Nephron (organoid): Measurements from ENCODE around the gene RNF41.
A peak's percentile ranks its signal among the peaks of the same experiment; 100 is the strongest.

Experiments used
- H3K27ac Mint-ChIP-seq, 3 experiments: 2 replicates each; pipeline ENCODE4 v1.8.0; 2020; ENCODE audit warnings: mixed read lengths in 3 of 3, mild to moderate bottlenecking in 2 of 3, moderate library complexity in 1 of 3
- H3K27me3 Mint-ChIP-seq: 2 replicates; pipeline ENCODE4 v1.8.0; 2021; ENCODE audit warnings: low read depth, mild to moderate bottlenecking, moderate library complexity, mixed read lengths
- H3K36me3 Mint-ChIP-seq: 2 replicates; pipeline ENCODE4 v1.8.0; 2020; ENCODE audit warnings: low read depth, mixed read lengths
- H3K4me1 Mint-ChIP-seq: 2 replicates; pipeline ENCODE4 v1.8.0; 2020; ENCODE audit warnings: mixed read lengths
- H3K4me3 Mint-ChIP-seq, 3 experiments: 2 replicates each; pipeline ENCODE4 v1.8.0; 2020; ENCODE audit warnings: mild to moderate bottlenecking in 3 of 3, mixed read lengths in 3 of 3, moderate library complexity in 2 of 3
- H3K9me3 Mint-ChIP-seq: 2 replicates; pipeline ENCODE4 v1.8.0; 2020; ENCODE audit warnings: mixed read lengths
- TF ChIP-seq, protein P1 (sequence below), 3 experiments: fragments of 200-600 bp; sonication (generic); IDR thresholded peaks; one replicate each; pipeline ENCODE4 v1.5.0; 2021; ENCODE audit warnings: antibody characterized with exemption in 3 of 3; ENCODE audit not compliant: unreplicated experiment in 3 of 3

RNF41 gene

DNA sequence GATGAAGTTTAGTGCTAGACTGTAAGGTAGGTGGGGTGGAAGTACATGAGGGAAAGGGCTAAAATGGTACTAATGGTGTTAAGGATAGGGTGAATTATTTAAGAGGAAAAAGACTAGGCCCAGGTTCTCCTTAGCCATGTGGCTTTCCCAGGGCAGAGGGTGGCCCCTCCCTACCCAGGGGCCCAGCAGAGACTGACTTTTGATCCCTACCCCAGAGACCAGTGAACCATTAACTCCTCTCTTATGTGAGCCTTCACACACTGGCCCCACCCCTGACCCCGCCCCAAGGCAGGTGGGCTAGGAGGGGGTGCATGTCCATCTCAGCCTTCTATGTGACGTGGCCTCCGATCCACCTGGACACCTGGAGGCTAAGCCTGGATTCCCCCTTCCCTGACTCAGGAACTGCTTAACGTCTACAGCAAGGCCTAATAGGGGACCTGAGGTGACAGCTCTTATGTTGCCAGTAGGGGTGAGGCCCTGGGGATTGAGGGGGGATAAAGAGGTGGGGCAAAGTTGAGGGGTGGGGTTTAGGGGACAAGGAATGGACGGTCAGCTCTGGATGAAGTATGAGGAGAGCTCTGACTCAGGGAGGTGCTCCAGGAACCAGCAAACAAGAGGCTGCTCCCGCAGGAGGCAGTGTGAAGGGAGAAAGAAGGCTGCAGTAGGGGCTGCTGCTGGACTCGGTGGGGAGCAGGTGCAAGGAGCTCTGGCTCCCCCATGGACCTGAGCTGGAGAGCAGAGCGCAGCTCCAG is 8.9 kb upstream of the RNF41 start:
- H3K27ac Mint-ChIP-seq, result peak overlapping the region; percentile 59 to 96 (median 93)
- H3K4me3 Mint-ChIP-seq, result peak overlapping the region in 2 of 3 experiments; percentile 44 to 64
- no peaks in the 10 kb centered on the region for H3K4me1 Mint-ChIP-seq
- TF ChIP-seq, protein P1, sequence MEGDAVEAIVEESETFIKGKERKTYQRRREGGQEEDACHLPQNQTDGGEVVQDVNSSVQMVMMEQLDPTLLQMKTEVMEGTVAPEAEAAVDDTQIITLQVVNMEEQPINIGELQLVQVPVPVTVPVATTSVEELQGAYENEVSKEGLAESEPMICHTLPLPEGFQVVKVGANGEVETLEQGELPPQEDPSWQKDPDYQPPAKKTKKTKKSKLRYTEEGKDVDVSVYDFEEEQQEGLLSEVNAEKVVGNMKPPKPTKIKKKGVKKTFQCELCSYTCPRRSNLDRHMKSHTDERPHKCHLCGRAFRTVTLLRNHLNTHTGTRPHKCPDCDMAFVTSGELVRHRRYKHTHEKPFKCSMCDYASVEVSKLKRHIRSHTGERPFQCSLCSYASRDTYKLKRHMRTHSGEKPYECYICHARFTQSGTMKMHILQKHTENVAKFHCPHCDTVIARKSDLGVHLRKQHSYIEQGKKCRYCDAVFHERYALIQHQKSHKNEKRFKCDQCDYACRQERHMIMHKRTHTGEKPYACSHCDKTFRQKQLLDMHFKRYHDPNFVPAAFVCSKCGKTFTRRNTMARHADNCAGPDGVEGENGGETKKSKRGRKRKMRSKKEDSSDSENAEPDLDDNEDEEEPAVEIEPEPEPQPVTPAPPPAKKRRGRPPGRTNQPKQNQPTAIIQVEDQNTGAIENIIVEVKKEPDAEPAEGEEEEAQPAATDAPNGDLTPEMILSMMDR (IDR thresholded peaks at IDR 0.05; ENCODE audit: unreplicated experiment in 3 of 3), result no peak
- H3K36me3 Mint-ChIP-seq, result peaks cover 7% of the 10 kb centered on the region
- H3K9me3 Mint-ChIP-seq, result no peaks in the 10 kb centered on the region
- H3K27me3 Mint-ChIP-seq, result peaks cover 4% of the 10 kb centered on the region

DNA sequence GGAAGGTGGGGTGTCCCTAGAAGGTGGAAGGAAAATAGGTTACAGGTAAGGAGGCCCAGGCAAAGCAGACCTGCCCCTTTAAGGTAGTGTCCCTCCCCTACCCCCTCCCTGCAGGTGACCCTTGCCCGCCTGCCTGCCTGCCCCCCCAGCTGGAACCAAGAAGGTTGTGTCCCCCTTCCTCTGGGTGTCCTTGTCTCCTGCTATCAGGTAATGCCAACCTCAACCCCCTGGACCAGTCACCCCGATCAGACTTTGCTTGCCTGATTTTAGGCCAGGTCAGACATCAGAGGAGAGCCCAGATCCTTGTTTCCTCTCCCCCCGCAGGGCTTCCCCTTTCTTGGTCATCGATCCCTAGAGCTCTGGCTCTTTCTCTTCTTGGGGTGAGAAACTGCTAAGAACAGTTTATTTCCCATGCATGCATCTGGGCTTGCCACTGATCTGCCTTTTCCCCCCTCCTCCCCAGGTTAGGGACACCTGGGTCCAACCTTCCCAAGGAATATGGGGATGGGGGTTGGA is 8.3 kb upstream of the RNF41 start, which contains the start of gene SLC39A5:
Gene SLC39A5, plus strand, starts transcription at position 136 of the 516 bp plus-strand sequence. CDS start 1,224 bp downstream, outside the sequence.
- peak within 1 kb of the TSS in 2 of 3 experiments; percentile 44 to 64 for H3K4me3 Mint-ChIP-seq
- peak within 1 kb of the TSS; percentile 59 to 96 (median 93) for H3K27ac Mint-ChIP-seq
- peaks cover 2% of the 10 kb centered on the region for H3K27me3 Mint-ChIP-seq
- H3K36me3 Mint-ChIP-seq, result peaks cover 7% of the 10 kb centered on the region
- no peaks in the 10 kb centered on the region for H3K9me3 Mint-ChIP-seq
- TF ChIP-seq, protein P1 (IDR thresholded peaks at IDR 0.05; ENCODE audit: unreplicated experiment in 3 of 3), result no peak
- peaks cover 5% of the 10 kb centered on the region for H3K4me1 Mint-ChIP-seq

DNA sequence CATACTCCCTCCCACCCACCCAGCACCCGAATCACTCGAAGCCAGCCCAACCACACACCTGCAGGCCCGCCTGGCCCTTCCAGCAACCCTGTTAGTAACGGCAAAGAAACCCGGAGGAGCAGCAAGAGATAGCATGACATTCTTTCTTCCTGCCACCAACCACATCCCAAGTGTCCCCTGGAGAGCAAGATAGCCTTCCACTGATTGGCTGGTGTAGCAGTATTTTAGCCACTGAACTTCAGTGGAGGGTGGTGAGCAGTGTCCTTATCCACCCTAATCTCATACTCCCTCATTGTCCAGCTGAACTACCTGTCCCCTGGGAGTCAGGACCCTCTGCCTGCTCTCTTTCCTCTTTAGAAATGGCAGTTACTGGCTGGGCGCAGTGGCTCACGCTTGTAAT is 7.4 kb upstream of the RNF41 start:
- H3K27me3 Mint-ChIP-seq, result no peaks in the 10 kb centered on the region
- peak overlapping the region in 1 of 3 experiments; percentile 96 for H3K27ac Mint-ChIP-seq
- no peak overlapping the region for H3K4me3 Mint-ChIP-seq
- peaks cover 10% of the 10 kb centered on the region for H3K4me1 Mint-ChIP-seq
- H3K9me3 Mint-ChIP-seq, result no peaks in the 10 kb centered on the region
- peaks cover 7% of the 10 kb centered on the region for H3K36me3 Mint-ChIP-seq
- TF ChIP-seq, protein P1 (IDR thresholded peaks at IDR 0.05; ENCODE audit: unreplicated experiment in 3 of 3), result no peak

DNA sequence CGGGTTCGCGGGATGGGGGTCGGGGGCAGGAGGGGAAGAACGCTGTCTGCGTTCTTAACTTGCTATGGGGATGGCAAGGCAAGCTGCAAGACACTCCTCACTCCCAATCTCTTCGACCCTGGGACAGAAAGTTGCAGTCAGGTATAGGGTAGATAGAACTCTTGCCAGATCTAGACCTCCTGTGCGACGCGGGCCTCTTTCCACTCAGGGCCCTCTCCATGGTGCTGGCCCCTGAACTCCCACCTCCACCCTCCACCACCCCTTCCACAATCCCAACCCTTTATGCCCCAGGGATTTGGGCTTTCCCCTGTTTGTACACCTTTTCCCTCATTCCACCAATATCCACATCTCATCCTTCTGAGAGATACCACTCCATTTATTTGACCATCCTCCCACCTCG is 3.2 kb upstream of the RNF41 start:
- Mint-ChIP-seq H3K4me3 (peak overlapping the region; percentile 79 to 86 (median 83)), H3K4me1 (peaks cover 39% of the 10 kb centered on the region), H3K27me3 (no peaks in the 10 kb centered on the region), H3K9me3 (no peaks in the 10 kb centered on the region), H3K27ac (peak overlapping the region; percentile 12 to 100 (median 100)), H3K36me3 (peaks cover 7% of the 10 kb centered on the region)
- TF ChIP-seq, protein P1 (IDR thresholded peaks at IDR 0.05; ENCODE audit: unreplicated experiment in 3 of 3), result no peak

DNA sequence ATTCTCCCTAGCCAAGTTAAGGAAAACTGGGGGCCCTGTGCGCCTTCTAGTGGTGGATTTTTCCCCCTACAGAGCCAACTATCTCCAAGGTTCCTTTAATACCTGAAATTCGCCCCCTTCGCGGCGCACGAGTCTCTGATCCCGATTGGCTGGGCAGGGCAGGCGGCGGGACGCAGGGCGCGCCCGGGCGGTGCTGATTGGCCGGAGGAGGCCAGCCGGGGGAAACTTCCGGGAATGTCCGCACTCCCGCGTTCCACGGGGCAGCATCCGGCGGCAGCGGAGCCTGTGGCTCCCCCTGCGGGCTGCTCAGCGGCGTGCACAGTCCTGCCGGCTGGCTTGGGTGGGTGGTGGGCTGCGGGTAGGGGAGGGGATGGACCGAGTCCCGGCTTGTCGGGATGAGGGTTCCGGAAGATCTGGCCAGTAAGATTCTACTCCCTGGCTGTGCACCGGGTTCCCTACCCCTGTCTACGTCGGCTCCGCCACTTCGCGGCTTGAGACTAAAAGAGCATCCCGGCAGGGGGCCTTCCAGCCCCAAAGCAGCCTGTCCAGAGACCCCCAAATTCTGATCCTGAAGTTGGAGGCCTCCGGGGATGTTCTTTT is 2.5 kb upstream of the RNF41 start, which contains the start of gene NABP2:
Gene NABP2, plus strand, starts transcription at position 241 of the 600 bp plus-strand sequence. CDS start 515 bp downstream, outside the sequence.
- Mint-ChIP-seq H3K9me3 (no peaks in the 10 kb centered on the region), H3K4me3 (peak within 1 kb of the TSS; percentile 83 to 98 (median 86)), H3K36me3 (peaks cover 7% of the 10 kb centered on the region), H3K4me1 (peaks cover 39% of the 10 kb centered on the region), H3K27ac (peak within 1 kb of the TSS; percentile 100), H3K27me3 (no peaks in the 10 kb centered on the region)
- TF ChIP-seq, protein P1 (IDR thresholded peaks at IDR 0.05; ENCODE audit: unreplicated experiment in 3 of 3), result peak; percentile 90 to 97 (median 96)
